Stimulated activated CD4-positive, alpha-beta T cell treated with anti-CD3 and anti-CD28 coated beads, Interleukin-2, amount 100 ng/mL, for 4 hours (primary cell): ENCODE measurements around the gene DYNLRB1.

Experiments
- DNase-seq: peaks from one replicate; pipeline ENCODE4 v3.0.0-alpha.2; 2020; ENCODE audit warnings: low read depth

Gene DYNLRB1

GRCh38 chr20:34534391-34535165, 18.4 kb downstream of the DYNLRB1 start:
- DNase-seq: no peak

- no peak for DNase-seq
Measured at GRCh38 chr20:34535301-34535840, 19.1 kb downstream of the DYNLRB1 start.

GRCh38 chr20:34535857-34536256, 19.6 kb downstream of the DYNLRB1 start:
- no peak for DNase-seq

GRCh38 chr20:34536798-34537394, 20.7 kb downstream of the DYNLRB1 start:
- no peak for DNase-seq

DNA sequence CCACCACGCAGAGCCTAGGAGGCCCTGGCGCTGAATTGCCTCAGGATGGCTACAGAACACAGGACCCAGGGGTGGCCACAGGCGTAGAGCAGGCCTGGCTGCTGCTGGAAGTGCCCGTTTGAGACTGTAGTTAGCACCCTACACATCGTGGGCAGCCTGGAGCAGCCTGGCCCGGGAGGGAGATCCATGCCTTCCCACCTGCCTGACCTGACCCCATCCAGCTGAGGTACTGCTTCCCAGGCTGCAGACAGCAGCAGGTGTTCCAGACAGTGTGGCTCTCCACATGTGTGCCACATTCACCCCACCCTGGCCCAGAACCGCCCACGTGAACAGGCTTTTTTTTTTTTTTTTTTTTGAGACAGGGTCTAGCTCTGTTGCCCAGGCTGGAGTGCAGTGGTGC, 21.4 kb downstream of the DYNLRB1 start:
- DNase-seq: no peak

DNA sequence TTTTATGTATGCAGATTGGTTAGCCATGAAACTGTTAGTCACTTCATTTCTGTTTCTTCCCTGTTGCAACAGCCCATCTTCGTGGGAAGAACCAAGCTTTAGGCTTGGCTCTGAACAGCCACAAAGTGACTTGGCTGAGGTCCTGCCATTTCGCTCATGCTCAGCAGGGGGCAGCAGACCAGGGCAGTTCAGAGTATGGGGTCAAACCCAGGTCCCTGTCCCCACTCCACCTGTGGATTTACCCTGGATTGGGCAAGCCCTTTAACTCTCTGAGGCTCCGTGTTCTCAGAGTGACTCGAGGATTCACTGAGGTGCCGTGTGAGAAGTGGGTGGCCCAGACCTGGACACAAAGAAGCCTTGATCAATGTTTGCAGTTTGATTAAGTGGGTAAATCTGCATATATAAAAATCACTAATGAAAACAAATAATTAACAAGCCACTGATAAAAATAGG, 22.5 kb downstream of the DYNLRB1 start:
- peak; percentile 32 for DNase-seq

GRCh38 chr20:34539756-34540155, 23.5 kb downstream of the DYNLRB1 start:
- no peak for DNase-seq

DNA sequence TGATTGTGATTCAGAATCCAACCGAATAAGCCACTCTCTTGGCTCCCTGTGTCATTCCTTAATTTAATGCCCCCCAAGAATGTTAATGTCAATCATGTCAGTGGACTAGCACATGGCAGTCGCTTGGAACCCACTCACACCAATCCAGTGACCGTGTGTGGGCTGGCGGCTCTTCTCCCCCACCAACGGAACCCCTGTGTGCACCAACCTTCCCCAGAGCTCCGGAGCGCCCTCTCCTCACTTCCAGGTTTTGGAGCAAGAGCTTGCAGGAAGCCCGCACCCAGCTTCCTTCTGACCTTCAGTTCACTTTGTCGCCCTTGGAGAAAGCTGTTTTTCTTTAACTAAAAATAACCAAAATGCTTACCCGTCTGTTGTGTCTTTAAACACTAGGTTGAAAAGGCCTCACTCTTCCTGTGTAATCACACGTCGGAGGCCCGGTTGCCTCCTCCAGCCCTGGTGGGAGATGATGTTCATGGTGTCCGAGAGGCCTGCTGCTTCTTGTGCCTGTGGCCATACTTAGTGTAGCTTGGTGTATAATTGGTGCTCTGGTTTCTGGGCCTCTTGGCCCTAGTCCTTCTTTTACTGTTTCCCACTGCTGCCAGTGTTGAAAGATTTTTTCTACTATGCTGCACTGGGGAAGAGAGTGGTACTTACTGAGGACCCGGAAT, 24.5 kb downstream of the DYNLRB1 start:
- DNase-seq: no peak

DNA sequence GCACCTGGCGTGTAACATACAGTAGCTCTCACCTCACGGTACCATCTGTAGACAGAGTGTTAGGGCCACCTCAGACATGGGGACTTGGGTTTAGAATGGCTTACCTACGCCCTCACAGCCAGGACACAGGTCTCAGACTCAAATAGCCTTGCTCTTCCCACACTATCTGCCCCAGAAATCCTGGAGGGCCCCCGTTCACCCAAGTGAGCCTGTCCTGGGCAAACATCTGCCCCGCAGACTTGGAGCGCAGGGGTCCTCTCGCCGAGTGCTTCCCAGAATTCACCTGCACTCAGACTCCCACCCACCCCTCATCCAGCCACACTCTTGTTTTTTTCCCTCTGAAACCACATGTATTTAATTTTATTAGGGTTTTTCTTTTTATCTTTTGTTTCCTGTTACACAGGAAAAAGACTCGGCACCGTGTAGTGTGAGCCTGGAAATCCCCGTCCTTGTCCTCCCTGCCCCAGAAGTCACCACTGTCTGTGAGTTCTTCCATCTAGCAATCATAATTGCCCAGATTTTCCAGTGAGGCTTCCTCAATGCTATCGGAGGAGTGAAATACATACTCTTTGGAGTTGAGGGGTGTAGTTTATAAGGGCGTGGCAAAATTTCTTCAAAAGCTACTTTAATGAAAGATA, 25.2 kb downstream of the DYNLRB1 start:
- DNase-seq: no peak

DNA sequence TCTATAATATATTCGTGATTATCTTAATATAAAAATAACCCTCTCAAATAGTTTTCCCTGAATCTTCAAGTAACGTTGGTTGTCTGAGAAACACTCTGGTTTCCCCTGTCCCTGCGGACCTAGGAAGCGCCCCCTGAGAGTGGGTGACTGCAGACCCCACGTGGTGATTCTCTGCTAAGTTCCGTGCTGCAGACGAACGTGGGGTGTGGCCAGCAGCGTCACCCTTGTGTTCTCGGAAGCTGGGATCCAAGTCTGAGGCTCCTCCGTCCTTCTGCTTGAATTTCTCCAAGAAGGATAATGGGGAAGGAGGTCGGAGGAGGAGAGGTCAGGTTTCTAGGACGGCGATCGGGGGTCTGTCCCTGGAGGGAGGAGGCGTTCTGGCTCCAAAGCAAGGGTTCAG, 25.7 kb downstream of the DYNLRB1 start:
- DNase-seq: no peak

DNA sequence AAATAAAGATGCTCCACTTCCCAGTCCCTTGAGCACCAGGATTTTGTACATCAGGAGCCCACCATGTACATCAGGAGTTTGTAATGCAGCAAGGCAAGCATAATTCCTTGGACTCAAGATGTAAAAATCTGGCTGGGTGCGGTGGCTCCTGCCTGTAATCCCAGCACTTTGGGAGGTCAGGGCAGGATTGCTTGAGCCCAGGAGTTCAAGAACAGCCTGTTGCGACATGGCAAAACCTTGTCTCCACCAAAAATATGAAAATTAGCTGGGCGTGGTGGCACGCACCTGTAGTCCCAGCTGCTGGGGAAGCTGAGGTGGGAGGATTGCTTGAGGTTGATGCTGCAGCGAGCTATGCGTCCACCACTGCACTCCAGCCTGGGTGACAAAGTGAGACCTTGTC, 26.2 kb downstream of the DYNLRB1 start:
- no peak for DNase-seq

DNA sequence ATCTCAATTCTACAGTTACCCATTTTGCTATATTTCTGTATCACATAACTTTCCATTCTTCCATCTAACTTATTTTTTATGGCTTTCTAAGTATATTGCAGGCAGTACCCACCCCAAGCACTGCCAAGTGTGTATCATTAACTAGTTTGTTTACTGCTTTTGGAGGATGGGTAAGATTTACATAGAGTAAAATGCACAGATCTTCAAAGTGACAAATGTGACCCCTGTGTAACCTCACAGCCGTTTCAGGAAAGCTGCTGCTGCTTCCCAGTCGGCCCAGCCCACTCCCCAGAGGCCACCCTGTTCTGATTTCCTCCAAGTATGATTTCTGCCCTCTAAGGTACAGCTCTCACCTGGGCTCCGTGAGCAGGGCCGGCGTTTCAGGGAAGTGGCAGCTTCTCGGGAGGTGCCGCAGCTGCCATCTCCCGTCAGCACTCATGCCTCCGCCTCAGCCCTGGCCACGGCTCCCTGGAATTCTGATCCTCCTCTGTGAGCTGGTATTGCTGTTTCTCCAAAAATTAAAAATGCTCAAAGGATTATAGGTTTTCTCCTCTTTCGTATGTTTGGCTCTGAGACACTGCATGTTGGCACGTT, 27.3 kb downstream of the DYNLRB1 start:
- no peak for DNase-seq

DNA sequence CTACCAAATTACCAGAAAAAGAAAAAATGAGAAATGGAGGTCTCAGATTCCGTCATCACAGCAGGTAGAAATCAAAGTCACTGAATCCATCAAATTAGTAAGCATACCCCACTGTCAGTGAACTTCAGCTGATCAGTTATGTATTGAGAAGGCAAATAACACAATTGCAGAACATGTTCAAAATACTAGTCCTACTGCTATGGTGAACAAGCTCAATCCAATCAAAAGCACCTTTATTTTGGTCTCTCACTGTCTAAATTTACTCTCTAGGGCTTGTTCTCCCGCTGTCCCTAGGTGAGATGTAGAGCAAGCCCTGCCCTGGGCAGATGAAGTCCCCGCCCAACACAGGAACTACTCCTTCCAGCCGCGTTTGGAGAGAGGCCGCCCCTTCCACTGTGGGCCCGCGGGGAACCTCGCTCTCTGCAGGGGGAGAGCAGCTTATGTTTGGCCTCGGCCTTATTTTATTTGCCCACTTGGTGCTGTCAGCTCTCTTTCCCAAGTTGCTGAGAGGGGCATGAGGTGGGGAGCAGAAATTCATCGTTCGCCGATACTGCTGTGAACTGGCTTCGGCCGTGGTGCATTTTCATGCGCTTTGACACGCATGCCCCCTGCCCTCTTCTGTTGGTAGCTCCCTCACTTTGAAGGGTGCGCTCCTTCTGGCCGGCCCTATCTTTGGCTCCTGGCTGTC, 28.0 kb downstream of the DYNLRB1 start:
- DNase-seq: no peak

GRCh38 chr20:34546751-34547181, 30.5 kb downstream of the DYNLRB1 start:
- DNase-seq: no peak

GRCh38 chr20:34547844-34548613, 31.8 kb downstream of the DYNLRB1 start:
- no peak for DNase-seq

- DNase-seq: no peak
Measured at GRCh38 chr20:34549291-34549928, 33.2 kb downstream of the DYNLRB1 start.

GRCh38 chr20:34549929-34550305, 33.7 kb downstream of the DYNLRB1 start:
- no peak for DNase-seq

DNA sequence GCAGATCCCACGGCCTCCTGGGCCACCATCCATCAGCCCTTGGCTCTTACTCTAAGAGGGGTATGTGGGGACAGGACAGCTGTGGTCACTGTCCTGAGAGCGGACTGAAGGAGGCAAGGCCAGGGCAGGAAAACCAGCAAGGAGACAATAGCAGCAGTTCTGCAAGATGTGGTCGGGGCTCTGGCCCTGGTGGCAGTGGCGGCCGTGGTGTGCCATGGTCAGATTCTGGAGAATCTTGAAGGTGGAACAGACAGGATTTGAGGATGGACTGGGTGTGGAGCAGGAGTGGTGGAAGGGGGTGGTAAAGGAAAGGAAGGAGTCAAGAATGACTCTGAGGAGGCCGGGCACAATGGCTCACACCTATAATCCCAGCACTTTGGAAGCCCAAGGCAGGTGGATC, 36.3 kb downstream of the DYNLRB1 start:
- no peak for DNase-seq

GRCh38 chr20:34553366-34553867, 37.2 kb downstream of the DYNLRB1 start:
- no peak for DNase-seq

GRCh38 chr20:34557936-34558319, 41.7 kb downstream of the DYNLRB1 start:
- no peak for DNase-seq
